Astrocyte (in vitro differentiated cells and primary cell): Measurements from ENCODE around the gene CTNNA2.

ENCODE experiments used
- CTCF ChIP-seq: IDR thresholded peaks from 2 replicates; pipeline ENCODE4 v1.5.1; 2011; ENCODE audit warnings: low read depth, mild to moderate bottlenecking, inconsistent platforms, low read length, moderate library complexity; ENCODE audit not compliant: insufficient read depth
- EZH2 ChIP-seq: IDR thresholded peaks from 2 replicates; pipeline ENCODE4 v1.6.1; 2012; ENCODE audit warnings: mild to moderate bottlenecking, low read length, inconsistent platforms; ENCODE audit not compliant: insufficient read depth

GRCh38 chr2:80050246-80050645, 537.4 kb downstream of the CTNNA2 start:
- TF ChIP-seq CTCF: no peak
- TF ChIP-seq EZH2: no peak
